Loucy (cell line): ENCODE results near the gene FAM229A.

Experiments used
- H2AFZ ChIP-seq: fragments of 200-600 bp; sonication (generic); 2 replicates; pipeline ENCODE4 v1.6.0; 2016; ENCODE audit warnings: antibody characterized with exemption, mild to moderate bottlenecking, low read length, moderate library complexity
- H3F3A ChIP-seq: fragments of 200-600 bp; 2 replicates; pipeline ENCODE4 v1.6.0; 2016; ENCODE audit warnings: antibody characterized with exemption, low read depth, mild to moderate bottlenecking
- H3K27me3 ChIP-seq: fragments of 200-600 bp; sonication (generic); 2 replicates; pipeline ENCODE4 v1.6.1; 2014; ENCODE audit warnings: low read length, mild to moderate bottlenecking; ENCODE audit not compliant: insufficient read depth, poor library complexity, severe bottlenecking
- H3K36me3 ChIP-seq: fragments of 200-600 bp; sonication (generic); 2 replicates; pipeline ENCODE4 v1.6.1; 2016; ENCODE audit warnings: low read length; ENCODE audit not compliant: insufficient read depth
- H3K4me1 ChIP-seq: fragments of 200-600 bp; sonication (generic); 2 replicates; pipeline ENCODE4 v1.5.1; 2014; ENCODE audit warnings: low read length, mild to moderate bottlenecking; ENCODE audit not compliant: insufficient read depth, poor library complexity, severe bottlenecking
- H3K4me2 ChIP-seq: fragments of 200-600 bp; sonication (generic); 2 replicates; pipeline ENCODE4 v1.6.0; 2014; ENCODE audit warnings: antibody characterized with exemption, low read length, low read depth, mild to moderate bottlenecking; ENCODE audit not compliant: poor library complexity, severe bottlenecking
- H3K4me3 ChIP-seq: fragments of 200-600 bp; sonication (generic); 2 replicates; pipeline ENCODE4 v1.5.1; 2014; ENCODE audit warnings: low read length, mild to moderate bottlenecking, mixed read lengths; ENCODE audit not compliant: poor library complexity, severe bottlenecking
- H3K79me2 ChIP-seq: fragments of 200-600 bp; sonication (generic); 2 replicates; pipeline ENCODE4 v1.6.1; 2014; ENCODE audit warnings: low read length; ENCODE audit not compliant: insufficient read depth
- H3K9ac ChIP-seq: fragments of 200-600 bp; sonication (generic); 2 replicates; pipeline ENCODE4 v1.6.0; 2014; ENCODE audit warnings: mild to moderate bottlenecking, low read depth, low read length, moderate library complexity; ENCODE audit not compliant: poor library complexity, severe bottlenecking
- H3K9me2 ChIP-seq: fragments of 200-600 bp; sonication (generic); replicated peaks from 2 replicates; pipeline ENCODE4 v1.6.1; 2016; ENCODE audit warnings: low read depth, low read length, mixed read lengths
- H3K9me3 ChIP-seq: fragments of 200-600 bp; sonication (generic); 2 replicates; pipeline ENCODE4 v1.6.1; 2014; ENCODE audit warnings: mild to moderate bottlenecking, antibody characterized with exemption, low read length, low read depth; ENCODE audit not compliant: insufficient read depth
- H4K20me1 ChIP-seq: fragments of 200-600 bp; sonication (generic); 2 replicates; pipeline ENCODE4 v1.6.0; 2014; ENCODE audit warnings: antibody characterized with exemption, low read length, mild to moderate bottlenecking; ENCODE audit not compliant: insufficient read depth, poor library complexity, severe bottlenecking
- CTCF ChIP-seq: fragments of 200-600 bp; sonication (generic); conservative IDR thresholded peaks from 2 replicates; pipeline ENCODE4 v1.5.1; 2014; ENCODE audit warnings: mild to moderate bottlenecking, antibody characterized with exemption, low read length
- EZH2phosphoT487 ChIP-seq: fragments of 200-600 bp; IDR thresholded peaks from 2 replicates; pipeline ENCODE4 v1.6.1; 2018; ENCODE audit warnings: antibody characterized with exemption, mild to moderate bottlenecking, moderate library complexity, borderline replicate concordance

FAM229A gene

DNA sequence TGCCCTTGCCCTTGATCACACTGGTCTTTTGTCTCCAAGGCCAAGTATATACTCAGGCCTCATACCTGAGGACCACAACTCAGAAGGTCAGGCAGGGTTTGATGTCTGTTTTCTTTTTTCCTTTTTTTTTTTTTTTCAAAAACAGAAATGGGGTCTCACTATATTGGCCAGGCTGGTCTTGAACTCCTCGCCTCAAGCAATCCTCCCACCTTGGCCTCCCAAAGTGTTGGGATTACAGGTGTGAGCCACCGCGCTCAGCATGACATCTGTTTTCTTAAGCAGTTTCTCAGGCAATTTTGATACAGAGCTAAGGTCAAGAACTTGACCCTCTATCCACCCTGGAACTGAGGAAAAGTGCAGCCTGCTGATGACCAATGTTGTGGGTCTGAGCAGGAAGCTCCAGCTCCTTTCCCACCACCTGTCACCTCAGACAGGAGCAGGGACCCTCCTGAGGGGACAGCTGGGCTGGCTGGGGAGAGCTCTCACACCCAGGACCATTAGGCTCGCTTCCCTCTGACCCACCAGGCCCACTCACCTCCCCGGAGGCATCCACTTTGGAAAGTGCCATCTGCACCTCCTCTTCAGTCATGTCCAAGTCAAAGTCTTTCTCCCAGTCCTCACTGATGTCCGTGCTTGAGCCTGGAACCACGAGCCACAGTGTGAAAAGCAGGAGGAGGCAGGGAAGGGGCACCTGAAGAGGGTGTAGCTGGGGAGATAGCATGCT lies 5.8 kb upstream of the FAM229A start:
- H3K4me2 ChIP-seq: no peak overlapping the region
- peaks cover 20% of the 10 kb centered on the region; the same call in 1 of the 2 replicates for H3K36me3 ChIP-seq
- H4K20me1 ChIP-seq: peaks cover 5% of the 10 kb centered on the region
- TF ChIP-seq EZH2phosphoT487 (no peak), CTCF (no peak)
- H3K9me2 ChIP-seq: no peaks in the 10 kb centered on the region
- no peak overlapping the region for H3K9ac ChIP-seq
- no peak overlapping the region for H3K4me3 ChIP-seq
- H3K27me3 ChIP-seq: no peaks in the 10 kb centered on the region
- H3K9me3 ChIP-seq: no peaks in the 10 kb centered on the region
- H3F3A ChIP-seq: no peaks in the 10 kb centered on the region
- no peak overlapping the region for H2AFZ ChIP-seq
- H3K79me2 ChIP-seq: no peaks in the 10 kb centered on the region
- peaks cover 12% of the 10 kb centered on the region for H3K4me1 ChIP-seq

DNA sequence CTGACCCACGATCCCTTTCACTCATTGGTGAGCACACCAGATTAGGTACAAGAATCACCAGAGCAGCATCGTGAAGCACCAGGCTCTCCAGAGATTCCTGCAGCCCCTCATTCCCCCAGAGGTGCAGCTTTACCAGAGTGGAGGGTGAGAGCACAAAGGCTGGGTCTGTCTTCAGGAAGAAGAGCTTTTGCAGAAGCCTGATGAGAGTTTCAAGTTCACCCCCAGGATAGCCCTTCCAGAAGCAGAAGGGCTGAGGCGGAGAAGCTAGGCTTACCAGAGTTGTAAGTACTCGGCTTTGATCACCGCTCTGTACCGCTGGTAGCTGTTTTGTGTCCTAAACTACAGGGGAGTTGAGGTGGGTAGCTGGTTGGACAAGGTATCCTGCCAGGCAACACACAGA lies 3.2 kb upstream of the FAM229A start:
- Histone ChIP-seq H3K36me3 (peaks cover 20% of the 10 kb centered on the region; the same call in 1 of the 2 replicates), H3K9me3 (no peaks in the 10 kb centered on the region), H3F3A (no peaks in the 10 kb centered on the region), H3K9ac (no peak overlapping the region), H3K79me2 (no peaks in the 10 kb centered on the region), H3K4me1 (no peaks in the 10 kb centered on the region), H3K9me2 (no peaks in the 10 kb centered on the region), H3K27me3 (no peaks in the 10 kb centered on the region), H3K4me3 (no peak overlapping the region), H3K4me2 (no peak overlapping the region), H2AFZ (no peak overlapping the region), H4K20me1 (no peaks in the 10 kb centered on the region)
- no peak for TF ChIP-seq CTCF
- no peak for TF ChIP-seq EZH2phosphoT487

- H3K4me2 ChIP-seq: no peak overlapping the region
- H3K36me3 ChIP-seq: peaks cover 20% of the 10 kb centered on the region; the same call in 1 of the 2 replicates
Measured at GRCh38 chr1:32364836-32365235, 2.6 kb upstream of the FAM229A start.

More at GRCh38 chr1:32364836-32365235, 2.6 kb upstream of the FAM229A start:
- no peak overlapping the region for H3K9ac ChIP-seq
- no peaks in the 10 kb centered on the region for H3K79me2 ChIP-seq
- H3K9me2 ChIP-seq: no peaks in the 10 kb centered on the region
- peaks cover 3% of the 10 kb centered on the region for H3K4me1 ChIP-seq
- no peaks in the 10 kb centered on the region for H4K20me1 ChIP-seq
- H3K4me3 ChIP-seq: no peak overlapping the region
- TF ChIP-seq CTCF (no peak), EZH2phosphoT487 (no peak)
- H3K9me3 ChIP-seq: no peaks in the 10 kb centered on the region
- H3F3A ChIP-seq: no peaks in the 10 kb centered on the region
- no peaks in the 10 kb centered on the region for H3K27me3 ChIP-seq
- no peak overlapping the region for H2AFZ ChIP-seq
